Stimulated activated CD8-positive, alpha-beta memory T cell treated with anti-CD3 and anti-CD28 coated beads, Interleukin-15, amount 100 ng/mL, for 4 hours (primary cell): ENCODE measurements around the gene TNFAIP6.

Experiments used
- DNase-seq, 2 donors: peaks; one replicate each; pipeline ENCODE4 v3.0.0-alpha.2; 2020; ENCODE audit warnings: low read depth in 2 of 2

The TNFAIP6 gene

DNA sequence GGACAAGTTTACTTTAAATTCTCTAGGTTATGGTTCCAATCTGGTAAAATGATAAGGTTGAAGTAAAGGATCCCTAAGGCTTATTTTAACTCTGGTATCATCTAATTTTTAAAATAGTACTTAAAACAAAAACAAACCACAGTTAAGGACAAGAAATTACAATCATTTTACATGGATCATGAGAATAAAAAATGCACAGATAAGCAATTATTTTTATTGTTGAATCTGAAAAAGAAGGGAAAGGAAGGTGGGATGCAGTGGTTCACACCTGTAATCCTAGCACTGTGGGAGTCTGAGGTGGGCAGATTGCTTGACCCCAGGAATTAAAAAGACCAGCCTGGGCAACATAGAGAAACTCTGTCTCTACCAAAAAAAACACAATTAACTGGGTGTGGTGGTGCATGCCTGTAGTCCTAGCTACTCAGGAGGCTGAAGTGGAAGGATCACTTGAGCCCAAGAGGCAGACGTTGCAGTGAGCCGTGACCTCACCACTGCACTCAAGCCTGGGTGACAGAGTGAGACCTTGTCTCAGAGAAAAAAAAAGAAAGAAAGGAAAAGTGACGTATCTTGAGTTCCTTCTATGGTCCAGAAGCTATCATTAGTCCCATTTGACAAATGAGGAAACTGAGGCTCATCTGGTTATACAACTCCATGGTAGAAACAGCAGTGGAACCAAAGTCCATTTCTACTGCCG lies 2.5 kb downstream of the TNFAIP6 start:
- no peak for DNase-seq

DNA sequence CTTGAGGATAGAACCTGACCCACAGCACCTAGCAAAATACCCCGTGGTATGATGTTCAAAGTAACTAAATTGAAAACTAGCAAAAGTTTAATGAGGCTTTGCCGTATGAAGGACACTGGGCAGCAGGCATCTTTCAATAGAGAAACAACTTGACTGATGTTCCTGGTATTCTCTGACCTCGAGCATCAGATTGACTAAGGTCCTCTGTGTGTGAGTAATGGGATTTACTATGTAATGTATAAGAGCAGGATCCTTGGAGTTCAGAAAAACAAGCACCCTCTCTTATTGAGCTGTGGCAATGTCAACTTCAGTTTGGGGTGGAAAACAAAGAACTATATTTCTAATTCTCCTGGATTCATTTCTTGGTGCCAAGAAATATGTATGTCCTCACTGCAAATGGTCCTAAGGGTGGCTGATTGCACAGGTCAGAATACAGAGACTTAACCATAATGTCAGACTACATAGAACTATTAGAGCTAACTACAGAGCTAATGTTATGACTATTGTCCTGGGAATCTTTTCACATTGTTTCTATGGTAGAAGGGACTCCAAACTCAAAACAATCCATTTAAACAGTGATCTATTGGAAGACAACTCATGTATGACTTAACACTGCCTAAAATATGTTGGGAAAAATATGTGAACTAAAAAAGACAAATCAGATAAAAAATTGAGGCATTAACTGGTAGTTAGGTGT lies 4.4 kb downstream of the TNFAIP6 start:
- no peak for DNase-seq

DNA sequence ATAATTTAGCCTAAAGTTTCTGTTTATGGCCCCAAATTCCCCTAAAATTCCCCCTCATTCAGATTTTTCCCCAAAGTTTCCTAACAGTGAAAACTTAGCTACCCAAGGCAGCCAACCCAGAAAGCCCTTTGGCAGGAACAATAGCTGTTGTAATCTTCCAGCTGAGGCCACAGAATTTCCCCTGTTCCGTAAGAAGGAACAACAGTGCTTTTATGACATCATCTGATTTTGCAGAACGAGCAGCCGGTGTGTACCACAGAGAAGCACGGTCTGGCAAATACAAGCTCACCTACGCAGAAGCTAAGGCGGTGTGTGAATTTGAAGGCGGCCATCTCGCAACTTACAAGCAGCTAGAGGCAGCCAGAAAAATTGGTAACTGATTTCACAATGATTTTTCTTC lies 6.3 kb downstream of the TNFAIP6 start:
- no peak for DNase-seq

DNA sequence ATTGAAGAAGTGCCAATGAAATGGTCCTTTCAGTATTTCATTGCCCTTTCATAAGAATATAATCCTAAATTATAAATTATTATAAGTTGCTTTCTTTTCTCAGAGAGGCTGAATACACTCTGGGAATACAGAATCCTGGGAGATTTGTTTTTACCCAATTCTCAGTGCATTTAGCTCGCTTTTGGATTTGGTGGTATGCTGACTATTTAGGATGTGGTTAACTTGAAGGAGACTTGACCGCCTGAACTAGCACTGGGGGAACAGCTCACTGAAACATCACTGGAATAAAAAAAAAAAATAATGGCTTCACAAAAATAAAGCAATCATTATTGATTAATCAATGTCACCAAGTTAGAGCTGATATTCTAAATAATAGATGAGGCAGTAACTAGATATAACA lies 10.2 kb downstream of the TNFAIP6 start:
- DNase-seq: no peak

DNA sequence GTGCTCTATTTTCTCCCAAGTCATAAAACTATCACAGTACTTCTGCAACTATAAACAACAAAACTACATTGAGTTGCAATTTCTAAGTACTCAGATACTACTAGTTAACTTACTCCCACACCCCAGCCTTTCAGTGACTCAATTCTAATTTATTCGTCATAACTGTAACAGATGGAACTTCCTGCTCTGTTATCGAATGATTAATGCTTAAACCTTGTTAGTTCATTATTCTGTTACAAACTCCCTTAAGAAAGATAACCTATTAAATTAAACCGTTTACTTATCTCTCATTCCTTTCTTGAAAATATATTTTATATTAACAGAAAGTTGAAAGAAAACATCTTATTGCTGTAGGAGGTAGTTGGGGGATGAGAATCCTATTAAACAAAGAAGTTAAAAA lies 17.0 kb downstream of the TNFAIP6 start:
- no peak for DNase-seq

DNA sequence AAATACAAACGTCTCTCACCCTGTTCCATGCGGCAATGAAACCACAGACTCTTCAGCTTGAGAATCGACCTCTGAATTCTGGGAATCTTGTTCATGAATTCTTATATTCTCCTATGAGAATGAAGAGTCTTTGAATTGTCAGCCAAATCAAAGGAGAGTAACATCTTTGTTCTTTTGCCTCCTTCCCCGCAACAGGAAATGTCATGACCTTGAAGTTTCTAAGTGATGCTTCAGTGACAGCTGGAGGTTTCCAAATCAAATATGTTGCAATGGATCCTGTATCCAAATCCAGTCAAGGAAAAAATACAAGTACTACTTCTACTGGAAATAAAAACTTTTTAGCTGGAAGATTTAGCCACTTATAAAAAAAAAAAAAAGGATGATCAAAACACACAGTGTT lies 21.8 kb downstream of the TNFAIP6 start:
- no peak for DNase-seq

DNA sequence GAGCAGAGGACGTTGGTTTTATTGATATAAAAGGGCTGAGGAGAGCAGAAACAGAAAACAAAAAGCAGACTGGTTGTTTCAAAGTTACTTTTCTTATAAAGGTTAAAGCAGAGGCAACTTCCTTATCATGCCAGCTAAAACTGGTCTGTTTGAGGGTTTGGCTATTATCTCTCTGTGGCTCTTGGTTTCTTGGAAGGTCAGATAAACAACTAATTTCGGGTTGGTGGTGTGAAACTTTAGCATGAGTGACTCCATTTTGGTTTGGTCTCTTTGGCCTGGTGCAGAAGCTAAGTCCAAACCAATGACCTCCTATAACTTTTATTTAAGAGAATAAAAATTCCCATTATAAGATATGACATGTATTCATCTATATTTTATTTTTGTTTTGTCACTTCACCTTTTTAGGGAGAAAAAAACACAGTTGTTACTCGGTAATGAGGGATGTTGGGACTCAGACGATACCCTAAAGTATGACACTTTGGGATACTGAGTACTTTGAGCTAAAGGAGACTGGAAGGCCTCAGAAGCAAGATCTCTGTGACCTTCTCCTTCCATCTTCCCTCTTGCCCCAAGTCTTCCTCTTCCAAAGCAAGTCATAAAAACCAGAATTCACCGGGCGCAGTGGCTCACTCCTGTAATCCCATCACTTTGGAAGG lies 23.3 kb downstream of the TNFAIP6 start:
- DNase-seq: no peak

DNA sequence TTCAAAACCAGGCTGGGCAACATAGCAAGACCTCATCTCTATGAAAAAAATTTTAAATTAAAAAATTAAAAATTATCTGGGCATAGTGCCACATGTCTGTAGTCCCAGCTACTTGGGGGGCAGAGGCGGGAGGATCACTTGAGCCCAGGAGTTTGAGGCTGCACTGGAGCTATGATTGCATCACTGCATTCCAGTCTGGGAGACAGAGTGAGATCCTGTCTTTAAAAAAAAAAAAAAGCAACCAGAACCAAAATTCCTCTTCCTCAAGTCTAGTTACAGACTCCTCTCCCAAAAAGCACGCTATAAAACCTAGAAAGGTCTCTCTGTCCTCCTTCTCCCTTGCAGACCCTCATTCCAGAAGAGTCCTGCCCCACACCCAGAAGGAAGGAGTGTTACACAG lies 23.9 kb downstream of the TNFAIP6 start:
- DNase-seq: no peak

DNA sequence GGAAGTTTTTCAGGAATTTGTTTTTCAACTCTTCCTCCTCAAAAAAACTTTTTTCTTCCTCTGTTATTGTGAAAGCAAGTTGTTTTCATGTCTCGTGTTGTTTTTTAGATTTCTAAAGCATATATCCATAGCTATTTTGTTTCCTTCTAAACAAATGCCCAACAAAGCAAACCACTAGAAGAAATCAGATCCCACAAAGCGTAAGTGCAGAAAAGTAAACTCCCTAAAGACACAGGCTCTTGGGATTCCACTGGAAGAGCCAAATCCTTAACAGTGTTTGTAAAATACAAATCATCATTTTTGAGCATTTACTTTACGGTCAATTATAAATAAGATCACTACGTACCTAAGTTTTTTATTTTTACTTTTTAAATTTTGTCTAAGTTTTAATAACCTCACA lies 30.6 kb downstream of the TNFAIP6 start:
- no peak for DNase-seq

DNA sequence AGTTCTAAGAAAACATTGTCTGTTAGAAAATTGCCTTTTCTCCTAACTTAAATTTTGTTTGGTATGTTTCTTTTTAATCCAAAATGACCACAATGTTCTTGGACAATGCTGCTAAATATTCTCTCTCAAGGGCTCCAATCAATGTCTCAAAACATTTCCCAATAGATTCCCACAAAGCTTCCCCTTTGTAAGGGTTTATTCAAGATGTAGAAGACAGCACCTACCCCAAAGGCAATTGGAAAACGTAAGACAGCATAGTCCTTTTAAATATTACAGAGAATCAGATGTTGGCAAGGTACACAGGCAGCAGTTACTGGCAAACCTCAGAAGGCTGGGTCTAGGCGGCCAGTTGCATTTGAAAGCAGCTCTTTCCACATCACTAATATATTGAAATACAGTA lies 34.0 kb downstream of the TNFAIP6 start:
- DNase-seq: no peak

DNA sequence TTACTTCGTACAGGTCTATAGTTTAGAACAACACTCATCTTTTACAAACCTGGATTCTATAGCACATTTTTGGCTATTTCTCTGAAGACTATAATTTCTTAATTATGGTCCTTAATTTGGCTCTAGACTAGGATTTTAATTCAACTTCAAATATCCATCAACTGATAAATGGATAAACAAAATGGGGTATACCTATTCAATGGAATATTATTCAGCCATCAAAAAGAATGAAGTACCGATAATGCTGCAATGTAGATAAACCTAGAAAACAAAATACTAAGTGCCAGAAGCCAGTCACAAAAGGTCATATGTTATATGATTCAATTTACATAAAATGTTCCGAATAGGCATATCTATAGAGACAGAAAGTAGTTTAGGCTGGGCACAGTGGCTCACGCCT lies 37.1 kb downstream of the TNFAIP6 start:
- no peak for DNase-seq

DNA sequence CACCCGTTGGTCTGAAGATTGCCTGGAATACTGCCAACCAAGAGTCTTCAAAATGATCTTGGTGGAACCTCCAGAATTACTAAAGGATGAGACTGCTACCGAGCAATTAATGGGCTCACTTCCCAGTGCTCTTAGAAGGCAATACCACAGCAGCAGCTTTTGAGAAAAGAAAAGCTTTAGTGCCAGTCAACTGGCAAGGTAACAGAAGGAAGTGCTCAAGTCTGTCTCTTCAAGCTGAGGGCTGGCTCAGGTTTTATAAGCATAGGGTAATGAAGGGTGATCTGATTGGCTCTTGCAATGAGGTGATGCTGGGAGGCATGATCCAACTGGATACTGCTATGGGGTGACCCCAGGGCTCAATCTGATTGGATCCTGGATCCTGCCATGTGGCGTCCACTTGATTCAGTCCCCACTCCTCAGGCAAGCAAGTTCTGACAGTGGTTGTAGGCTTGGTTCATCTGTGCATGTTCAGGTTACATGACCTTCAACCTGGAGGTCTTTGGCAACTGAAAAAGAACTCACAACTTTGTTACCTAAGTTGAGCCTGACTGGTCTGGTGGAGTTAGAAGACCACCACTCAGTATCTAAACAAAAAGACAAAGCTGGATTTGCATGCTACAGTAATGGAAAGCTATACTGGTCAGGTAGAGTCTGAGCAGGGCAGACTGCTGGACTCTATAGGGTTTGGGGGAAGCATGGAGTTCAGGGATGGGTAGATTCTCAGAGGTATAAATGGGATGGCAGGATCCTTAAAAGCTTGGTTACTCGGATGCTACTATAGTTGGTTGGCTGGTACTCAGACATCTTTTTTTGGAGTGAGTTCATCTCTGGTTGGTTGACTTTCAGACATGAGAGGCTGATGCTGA lies 38.4 kb downstream of the TNFAIP6 start:
- DNase-seq: no peak

DNA sequence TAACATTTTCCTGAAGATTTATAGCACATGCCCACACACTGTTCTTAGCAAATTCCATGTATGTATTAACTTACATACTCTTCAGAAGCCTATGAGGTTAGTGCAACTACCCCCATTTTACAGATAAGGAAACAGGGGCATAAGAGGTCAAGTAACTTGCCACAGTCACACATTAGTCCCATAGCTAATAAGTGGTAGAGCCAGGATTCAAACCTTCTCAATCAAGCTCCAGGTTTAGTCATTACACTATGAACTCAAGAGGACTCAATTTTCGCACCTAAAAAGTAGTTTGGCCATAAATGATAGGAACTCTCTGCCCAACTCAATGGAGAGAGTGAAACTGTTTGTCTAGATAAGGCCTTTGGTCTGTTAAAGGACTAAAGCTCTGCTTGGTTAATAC lies 42.6 kb downstream of the TNFAIP6 start:
- no peak for DNase-seq

DNA sequence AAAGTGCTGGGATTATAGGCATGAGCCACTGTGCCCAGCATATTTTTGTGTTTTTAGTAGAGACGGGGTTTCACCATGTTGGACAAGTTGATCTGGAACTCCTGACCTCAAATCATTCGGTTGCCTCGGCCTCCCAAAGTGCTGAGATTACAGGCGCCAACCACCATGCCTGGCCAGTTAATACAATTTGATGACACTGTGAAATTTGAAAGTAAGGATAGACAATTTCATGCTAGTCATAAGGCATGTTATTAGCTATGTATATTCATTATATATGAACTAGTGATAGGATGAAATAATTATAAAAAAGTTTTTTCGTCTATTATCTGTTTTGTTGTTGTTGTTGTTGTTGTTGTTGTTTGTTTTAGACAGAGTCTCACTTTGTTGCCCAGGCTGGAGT lies 43.8 kb downstream of the TNFAIP6 start:
- no peak for DNase-seq

DNA sequence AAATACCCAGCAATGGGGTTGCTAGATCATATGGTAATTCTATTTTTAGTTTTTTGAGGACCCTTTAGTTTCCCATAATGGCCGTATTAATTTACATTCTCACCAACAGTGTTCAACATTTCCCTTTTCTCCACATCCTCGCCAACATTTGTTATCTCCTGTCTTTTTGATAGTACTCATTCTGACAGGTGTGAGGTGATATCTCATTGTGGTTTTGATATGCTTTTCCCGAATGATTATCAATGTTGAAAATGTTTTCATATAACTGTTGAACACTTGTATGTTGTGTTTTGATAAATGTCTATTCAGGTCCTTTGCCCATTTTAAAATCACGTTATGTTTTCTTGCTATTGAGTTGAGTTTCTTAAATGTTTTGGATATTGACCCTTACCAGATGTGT lies 46.5 kb downstream of the TNFAIP6 start:
- no peak for DNase-seq

DNA sequence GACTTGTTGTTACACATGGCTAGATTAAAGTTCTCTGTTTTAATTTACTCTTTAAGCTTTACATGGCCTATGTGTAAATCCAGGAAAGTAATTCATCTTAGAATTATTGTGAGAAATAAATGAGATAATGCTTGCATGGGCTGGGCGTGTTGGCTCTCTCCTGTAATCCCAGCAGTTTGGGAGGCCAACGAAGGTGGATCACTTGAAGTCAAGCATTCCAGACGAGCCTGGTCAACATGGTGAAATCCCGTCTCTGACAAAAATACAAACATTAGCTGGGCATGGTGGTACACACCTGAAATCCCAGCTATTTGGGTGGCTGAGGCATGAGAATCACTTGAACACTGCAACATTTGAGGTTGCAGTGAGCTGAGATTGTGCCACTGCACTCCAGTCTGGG lies 48.0 kb downstream of the TNFAIP6 start:
- DNase-seq: no peak

DNA sequence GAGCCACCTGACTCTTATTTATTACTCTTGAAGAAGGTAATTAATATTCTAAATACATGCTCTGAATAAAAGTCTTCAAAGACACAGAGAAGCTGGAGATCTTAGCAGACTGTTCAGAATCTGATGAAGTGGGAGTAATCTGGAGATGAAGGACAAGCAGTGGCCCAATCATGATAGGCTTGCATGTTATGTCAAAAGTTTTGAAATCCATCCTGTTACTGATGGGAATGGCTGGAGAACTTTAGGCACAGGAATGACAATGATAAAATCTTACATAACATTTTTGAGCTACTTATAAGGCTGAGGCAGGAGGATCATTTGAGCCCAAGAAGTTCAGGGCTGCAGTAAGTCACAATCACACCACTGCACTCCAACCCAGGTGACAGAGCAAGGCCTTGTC lies 49.9 kb downstream of the TNFAIP6 start:
- no peak for DNase-seq

DNA sequence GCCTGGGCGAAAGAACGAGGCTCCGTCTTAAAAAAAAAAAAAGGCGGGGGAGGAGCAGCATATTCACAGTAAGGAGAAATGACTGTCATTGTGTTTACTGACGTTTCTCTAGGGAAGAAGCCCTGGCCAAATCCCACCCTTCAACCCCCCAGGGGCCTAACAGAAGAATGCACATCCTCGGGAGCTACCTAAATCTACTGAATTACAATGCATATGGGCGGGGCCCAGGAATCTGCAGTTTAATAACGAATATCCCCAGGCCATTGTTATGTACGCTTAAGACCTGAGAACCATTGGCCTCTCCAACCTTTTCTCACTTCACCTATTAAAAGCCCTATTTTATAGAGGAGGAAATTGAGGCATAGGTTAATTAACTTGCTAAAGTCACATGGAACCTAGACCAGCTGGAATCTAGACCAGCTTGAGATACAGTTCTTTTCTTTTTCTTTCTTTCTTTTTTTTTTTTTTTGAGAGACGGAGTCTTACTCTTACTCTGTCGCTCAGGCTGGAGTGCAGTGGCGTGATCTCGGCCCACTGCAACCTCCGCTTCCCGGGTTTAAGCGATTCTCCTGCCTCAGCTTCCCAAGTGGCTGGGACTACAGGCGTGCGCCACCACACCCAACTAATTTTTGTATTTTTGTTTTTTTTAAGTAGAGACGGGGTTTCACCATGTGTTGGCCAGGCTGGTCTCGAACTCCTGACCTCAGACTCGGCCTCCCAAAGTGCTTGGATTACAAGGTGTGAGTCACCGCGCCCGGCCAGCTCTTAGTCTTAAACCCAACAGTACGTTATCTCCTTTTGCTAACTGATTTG lies 51.6 kb downstream of the TNFAIP6 start:
- no peak for DNase-seq

DNA sequence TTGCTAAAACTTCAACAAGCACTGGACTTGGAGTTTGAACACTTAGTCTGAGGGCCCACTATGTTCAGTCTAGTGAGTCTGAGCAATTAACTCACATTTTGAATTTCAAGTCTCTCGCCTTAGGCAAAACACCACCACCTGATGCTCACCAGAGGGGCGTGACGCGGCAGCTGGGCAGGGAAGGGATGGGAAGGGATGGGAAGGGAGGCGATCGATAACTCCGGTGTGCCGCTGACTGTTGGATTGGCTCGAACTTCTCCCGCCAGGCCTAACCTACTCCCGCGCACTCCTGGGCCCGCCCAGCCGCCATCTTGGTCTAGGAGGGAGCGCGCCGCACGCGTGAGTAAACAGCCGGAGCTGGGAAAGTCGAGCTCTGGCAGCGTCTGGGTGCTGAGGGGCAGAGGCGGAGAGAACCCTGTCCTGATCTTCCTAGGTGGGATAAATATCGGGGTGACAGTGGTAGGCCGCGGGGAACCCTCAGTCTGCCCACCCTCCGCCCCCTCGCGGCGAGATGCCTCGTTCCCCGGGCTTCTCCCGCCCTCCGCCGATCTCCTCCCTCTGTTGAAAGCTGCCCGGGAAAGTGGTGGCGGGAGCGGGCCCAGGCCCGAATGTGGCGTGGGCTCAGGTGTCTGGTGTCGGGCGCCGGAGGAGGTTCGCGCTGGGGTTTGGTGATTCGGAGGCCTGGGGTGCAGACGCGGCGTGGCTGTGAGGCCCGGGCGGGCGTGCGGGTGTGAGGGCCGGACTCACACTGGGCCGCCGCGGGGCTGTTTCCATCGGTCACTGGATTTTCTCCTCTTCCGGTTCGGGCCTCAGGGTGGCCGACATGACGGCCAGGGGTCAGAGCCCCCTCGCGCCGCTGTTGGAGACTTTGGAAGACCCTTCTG lies 52.5 kb downstream of the TNFAIP6 start, which contains the start of gene RIF1:
Gene RIF1, plus strand, starts transcription at position 302 of the 884 bp plus-strand sequence. Its CDS starts 522 bp downstream, at position 824.
- DNase-seq: peak; percentile 53 to 59

DNA sequence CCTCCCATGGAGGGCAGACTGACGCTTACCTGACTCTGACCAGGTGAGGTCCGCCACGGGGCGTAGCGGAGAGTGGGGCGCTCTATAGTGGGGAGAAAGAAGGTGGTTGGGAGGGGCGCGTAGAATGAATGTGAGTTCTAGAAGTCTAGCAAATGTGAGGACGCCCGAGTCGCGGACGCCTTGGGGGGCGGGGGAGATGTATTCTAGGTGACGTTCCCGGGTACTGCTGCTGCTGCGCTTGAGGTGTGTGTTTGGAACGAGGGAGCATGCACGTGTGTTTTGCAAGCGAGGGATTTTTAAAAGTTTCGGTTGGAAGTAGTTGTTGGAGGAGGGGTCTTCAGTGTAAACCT lies 53.1 kb downstream of the TNFAIP6 start:
- DNase-seq: peak in 1 of 2 donors; percentile 13
